Retinal pigment epithelial cell (primary cell): Measurements from ENCODE around the gene ATP6AP1.

ENCODE experiments used
- DNase-seq: peaks from one replicate; pipeline ENCODE4 v3.0.0-alpha.2; 2010; ENCODE audit warnings: low read depth
- H3K4me3 ChIP-seq: 2 replicates; pipeline ENCODE4 v1.5.1; 2011; ENCODE audit warnings: mild to moderate bottlenecking, low read length, control low read depth, moderate library complexity
- CTCF ChIP-seq: conservative IDR thresholded peaks from 2 replicates; pipeline ENCODE4 v1.5.1; 2011; ENCODE audit warnings: low read depth, low read length, control low read depth, inconsistent platforms

ATP6AP1 gene

GRCh38 chrX:154426916-154427770 is 1.3 kb upstream of the ATP6AP1 start:
- DNase-seq, result no peak
- no peak overlapping the region for H3K4me3 ChIP-seq
- no peak for TF ChIP-seq CTCF

- no peak for DNase-seq
- H3K4me3 ChIP-seq, result peak overlapping the region; percentile 60
Observed at GRCh38 chrX:154429711-154430110, 1.2 kb downstream of the ATP6AP1 start.

GRCh38 chrX:154430479-154430878 is 2.0 kb downstream of the ATP6AP1 start:
- H3K4me3 ChIP-seq, result no peak overlapping the region
- DNase-seq, result no peak
- no peak for TF ChIP-seq CTCF

More at GRCh38 chrX:154429711-154430110, 1.2 kb downstream of the ATP6AP1 start:
- TF ChIP-seq CTCF, result no peak

- no peak overlapping the region for H3K4me3 ChIP-seq
- no peak for DNase-seq
- TF ChIP-seq CTCF, result no peak
Observed at GRCh38 chrX:154430916-154431315, 2.4 kb downstream of the ATP6AP1 start.

GRCh38 chrX:154431341-154431740 is 2.9 kb downstream of the ATP6AP1 start:
- no peak for DNase-seq
- TF ChIP-seq CTCF, result no peak
- H3K4me3 ChIP-seq, result no peak overlapping the region

GRCh38 chrX:154432210-154432609 is 3.7 kb downstream of the ATP6AP1 start:
- TF ChIP-seq CTCF, result no peak
- H3K4me3 ChIP-seq, result no peak overlapping the region
- DNase-seq, result no peak

- DNase-seq, result no peak
- no peak for TF ChIP-seq CTCF
- H3K4me3 ChIP-seq, result no peak overlapping the region
Observed at GRCh38 chrX:154433605-154434004, 5.1 kb downstream of the ATP6AP1 start.
